Suppressor macrophage treated with lipopolysaccharide for 1 hour (primary cell): ENCODE data around the gene THSD7B.

Experiments used
- DNase-seq, 3 donors: peaks; one replicate each; pipeline ENCODE4 v3.0.0-alpha.2; 2020 to 2022

The THSD7B gene

DNA sequence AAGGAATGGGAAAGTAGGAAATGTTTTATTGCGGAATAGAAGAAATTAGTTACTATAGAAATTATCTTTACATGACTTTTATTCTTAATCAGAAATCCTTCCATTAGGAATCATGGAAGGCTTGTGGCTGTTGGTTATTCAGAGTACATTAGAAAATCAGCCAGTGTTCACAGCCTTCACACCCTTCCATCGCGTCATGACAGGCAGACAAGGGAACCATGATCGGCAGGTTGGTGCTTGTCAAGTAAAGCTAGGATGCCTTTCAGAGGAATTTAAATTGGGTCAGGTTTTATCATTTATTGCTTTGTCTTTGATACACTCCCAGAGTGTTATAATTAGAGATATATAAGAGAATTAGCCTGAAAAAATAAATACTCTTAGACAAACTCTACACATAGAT is 400.6 kb downstream of the THSD7B start:
- no peak for DNase-seq

DNA sequence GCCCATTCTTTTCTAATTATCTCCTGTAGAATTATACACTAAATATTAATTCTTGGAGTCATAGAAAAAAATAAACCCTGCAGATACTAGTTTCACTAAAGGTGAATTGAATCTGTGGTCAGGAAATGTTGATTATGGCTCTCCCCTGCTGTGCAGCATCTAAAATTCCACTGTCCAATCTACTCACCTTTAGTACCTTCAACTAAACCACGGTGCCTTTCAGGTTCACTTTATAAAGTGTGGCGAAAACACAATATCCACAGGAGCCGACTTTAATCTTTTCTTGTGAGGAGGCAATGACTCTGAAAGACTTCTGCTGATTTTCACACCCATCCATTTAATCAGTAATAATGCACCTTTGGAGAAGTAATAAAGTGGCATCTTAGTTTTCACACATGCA is 402.3 kb downstream of the THSD7B start:
- no peak for DNase-seq

DNA sequence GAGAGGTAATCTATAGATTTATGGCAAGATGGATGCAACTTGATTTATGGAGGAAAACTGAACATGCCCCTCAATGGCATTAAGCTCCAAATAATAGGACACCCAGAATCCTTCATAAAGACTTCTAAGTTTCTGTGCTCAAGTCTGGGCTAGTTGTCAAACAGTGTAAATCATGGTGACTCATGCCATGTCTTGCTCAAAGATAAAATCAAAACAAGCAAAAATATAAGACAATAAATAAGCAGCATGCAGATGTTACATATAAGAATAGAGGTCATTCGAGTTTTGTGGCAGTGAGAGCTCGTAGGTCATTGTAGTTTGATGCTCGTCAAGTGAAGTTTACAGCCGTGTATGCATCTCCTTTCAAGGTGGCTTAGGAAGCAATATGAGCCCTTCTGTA is 403.2 kb downstream of the THSD7B start:
- no peak for DNase-seq

DNA sequence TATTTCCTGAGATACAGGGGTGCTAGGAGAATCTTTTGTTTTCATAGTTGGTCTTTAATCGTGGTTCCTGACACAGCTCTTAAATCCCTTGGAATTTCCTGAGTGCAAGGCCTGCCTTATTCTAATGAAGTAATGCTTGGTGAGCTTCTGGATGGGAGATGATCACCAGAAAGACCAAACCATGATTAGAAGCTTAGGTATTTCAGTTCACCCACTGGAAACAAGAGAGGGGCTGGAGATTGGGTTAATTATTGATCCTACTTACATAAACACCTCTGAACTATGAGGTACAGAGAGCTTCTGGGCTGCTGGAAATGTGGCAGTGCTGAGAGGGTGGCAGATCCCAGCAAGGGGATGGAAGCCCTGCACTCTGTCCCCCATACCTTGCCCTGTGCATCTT is 406.8 kb downstream of the THSD7B start:
- DNase-seq = no peak

DNA sequence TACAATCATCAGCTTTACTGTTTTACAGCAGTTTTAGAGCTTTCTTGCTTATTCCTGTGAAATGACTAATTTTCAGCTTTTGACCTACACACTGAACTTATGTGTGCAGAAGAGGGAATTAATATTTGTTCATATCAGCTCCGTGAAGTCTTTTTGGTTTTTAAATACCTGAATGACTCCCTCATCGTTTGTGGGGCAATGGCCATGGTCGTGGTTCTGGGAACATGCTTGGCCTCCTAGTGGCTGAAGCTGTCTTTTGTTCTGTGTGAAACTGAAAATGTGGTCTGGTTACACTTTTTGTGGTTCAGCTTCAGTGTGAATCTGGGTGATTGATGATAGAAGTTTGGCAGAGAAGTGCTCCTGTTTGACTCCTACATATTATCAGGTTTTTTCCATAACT is 408.1 kb downstream of the THSD7B start:
- DNase-seq = peak in 1 of 3 donors; percentile 15

DNA sequence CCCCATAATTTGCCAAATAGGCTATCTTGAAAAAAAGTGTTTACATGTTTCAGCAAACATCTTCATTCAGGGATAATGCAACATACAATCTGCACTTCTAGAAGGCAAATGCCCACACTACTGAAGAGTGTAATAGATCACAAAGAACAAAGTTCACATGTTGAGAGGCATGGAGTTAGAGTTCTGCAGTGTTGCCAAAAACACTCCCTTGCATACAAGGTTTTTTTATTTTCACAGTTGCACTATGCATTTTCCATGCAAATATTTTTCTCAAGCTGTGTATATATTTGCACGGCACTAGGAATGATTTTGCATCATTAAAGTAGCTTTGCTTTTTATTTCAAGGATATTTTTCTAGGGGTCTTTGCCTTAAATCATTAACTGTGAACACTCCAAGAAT is 409.9 kb downstream of the THSD7B start:
- no peak for DNase-seq

DNA sequence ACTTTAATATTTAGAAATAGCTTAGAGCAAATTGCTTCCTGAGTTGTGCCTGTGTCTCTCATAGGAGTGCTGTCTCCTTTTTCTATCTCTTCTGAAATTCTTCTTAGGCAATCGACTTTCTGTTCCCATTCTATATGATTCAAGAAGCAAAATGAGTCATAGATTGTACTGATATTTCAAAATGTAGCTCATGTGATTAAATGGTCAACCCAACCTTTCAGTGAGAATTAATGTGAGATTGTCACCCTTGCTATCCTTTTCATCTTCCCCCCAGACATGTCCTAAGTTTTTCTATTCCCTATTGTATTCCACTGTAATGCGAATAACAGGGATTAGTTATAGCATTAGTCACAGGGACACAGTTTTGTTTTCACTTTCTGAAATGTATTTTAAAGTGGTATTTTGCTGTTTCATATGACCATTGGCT is 413.6 kb downstream of the THSD7B start:
- DNase-seq = peak; percentile 62 to 95 (median 93)

DNA sequence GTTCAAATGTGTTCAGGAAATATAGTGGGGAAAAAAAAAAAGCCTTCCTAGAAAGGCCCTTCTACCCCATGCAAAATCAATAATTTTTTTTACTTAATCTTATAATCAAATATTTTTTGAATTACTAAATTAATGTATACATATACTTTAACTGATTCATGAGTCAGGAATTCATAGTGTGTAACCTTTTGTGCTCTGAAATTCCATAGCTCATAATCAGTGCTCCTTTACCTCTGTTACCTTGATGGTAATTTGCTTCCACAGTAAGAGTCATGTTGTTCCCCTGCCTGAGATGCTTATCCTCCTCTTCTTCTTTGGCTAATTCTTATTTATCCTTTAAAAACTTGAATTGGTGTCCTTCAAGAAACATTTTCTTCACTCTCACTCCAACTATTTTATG is 414.2 kb downstream of the THSD7B start:
- DNase-seq = no peak

DNA sequence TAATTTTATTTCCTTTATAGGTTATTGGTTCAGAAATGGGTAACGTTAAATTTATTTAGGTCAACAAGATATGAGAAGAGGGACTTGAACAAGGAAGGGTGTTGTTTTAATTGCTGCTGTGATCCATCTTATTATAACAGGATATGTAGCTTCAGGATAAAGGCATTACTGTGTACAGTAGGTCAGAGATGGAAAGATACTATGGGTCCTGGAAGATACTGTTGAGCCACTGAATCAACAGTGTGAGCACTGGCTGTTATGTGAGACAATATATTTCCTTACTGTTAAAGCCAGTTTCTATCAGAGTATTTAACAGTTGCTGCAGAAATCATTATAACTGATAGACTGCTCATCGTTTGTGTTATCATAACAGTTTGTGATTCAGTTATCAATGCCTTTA is 414.7 kb downstream of the THSD7B start:
- no peak for DNase-seq

DNA sequence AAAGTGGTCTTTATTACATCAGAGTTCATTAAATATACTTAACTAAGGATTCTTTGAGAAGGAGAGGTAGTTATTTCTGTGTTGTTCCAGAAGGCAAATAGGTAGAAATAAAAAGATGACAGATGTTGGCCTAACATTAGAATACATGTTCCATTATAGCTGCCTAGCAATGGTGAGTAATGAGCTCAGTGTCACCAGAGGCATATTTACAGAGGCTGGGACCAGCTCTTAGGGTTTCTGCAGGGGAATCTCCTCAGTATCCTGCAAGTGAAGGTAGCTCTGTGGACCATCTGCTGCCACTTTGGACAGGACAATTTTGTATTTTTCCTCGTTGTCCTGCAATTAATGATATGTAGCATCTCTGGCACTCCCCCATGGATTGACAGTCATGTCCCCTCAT is 416.0 kb downstream of the THSD7B start:
- no peak for DNase-seq

DNA sequence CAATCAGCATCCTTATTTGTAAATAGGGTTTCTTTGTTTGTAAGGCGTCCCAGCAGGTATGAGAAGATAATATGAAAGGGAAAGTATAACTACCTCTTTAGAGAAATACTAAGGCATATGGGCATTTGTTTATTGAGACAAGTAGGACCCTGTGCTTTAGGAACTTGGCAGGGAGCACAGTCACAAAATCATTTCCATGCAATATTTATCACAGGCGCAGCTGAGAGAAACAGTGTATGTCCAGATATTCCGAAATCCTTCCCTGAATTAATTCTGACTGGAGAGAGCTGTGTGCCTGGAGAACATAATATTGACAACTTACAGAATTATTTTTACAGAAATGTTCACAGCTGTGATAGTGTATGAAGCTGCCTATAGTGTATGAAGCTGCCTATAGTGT is 416.7 kb downstream of the THSD7B start:
- no peak for DNase-seq

DNA sequence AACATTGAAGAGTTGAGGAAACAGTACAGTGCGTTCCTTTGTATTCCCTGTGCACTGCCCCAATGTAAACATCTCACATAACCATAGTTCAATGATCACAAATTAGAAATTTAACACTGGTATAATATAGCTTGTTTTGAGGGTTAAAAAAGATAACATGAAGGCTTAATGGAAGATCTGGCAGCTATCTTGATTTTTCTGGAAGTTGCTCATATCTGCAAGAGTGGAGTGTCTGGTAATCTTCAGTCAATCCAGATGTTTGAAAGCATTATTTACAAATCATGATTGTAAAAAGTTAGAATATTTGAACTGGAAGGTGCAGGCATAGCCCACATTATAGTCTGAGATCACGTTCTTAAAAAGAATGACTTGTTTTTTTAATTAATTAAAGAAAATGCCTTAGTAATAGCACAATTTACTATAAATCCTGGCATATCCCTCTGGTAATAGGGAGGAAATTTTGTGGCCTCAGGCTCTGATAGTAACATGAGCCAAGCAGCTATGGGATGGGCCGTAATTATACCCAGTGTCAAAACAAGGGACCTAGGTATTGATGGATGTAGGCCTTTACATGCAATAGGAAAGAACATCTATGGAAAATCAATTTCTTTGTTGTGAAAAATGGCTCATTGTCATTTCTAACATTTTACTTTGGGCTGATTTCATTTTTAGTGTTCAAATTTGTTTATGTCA is 418.0 kb downstream of the THSD7B start:
- no peak for DNase-seq

DNA sequence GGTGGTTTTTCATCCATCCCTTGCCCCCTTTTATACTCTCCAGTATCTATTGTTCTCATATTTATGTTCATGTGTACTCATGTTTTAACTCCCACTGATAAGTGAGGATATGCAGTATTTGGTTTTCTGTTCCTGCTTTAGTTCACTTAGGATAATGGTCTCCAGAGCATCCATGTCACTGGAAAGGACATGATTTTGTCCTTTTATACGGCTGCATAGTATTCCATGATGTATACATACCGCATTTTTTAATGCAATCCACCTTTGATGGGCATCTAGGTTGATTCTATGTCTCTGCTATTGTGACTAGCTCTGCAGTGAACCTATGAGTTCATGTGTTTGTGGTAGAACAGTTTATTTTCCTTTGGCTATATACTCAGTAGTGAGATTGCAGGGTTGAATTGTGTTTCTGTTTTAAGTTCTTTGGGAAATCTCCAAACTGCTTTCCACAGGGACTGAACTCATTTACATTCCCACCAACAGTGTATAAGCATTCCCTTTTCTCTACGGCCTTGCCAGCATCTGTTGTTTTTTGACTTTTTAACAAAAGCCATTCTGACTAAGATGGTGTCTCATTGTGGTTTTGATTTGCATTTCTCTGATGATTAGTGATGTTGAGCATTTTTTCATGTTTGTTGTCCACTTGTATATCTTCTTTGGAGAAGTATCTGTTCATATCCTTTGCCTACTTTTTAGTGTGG is 420.2 kb downstream of the THSD7B start:
- no peak for DNase-seq

DNA sequence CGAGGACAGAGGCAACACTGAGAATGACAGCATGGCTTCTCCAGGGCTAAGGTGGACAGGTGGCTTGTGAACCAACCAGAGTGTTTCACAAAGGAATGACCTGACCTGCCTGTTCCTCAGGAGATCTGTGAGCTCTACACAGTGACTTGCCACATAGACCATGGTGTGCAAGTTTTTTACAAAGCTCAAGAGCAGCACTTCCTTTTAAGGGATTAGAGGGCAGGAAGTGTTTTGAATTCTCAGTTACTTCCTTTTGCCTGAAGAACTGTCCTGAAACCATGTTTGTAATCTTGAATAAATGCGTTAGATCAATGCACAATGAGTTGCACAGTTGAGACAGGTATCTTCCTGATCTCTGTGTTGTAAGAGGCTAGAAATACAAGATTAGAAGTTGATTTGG is 421.9 kb downstream of the THSD7B start:
- no peak for DNase-seq

DNA sequence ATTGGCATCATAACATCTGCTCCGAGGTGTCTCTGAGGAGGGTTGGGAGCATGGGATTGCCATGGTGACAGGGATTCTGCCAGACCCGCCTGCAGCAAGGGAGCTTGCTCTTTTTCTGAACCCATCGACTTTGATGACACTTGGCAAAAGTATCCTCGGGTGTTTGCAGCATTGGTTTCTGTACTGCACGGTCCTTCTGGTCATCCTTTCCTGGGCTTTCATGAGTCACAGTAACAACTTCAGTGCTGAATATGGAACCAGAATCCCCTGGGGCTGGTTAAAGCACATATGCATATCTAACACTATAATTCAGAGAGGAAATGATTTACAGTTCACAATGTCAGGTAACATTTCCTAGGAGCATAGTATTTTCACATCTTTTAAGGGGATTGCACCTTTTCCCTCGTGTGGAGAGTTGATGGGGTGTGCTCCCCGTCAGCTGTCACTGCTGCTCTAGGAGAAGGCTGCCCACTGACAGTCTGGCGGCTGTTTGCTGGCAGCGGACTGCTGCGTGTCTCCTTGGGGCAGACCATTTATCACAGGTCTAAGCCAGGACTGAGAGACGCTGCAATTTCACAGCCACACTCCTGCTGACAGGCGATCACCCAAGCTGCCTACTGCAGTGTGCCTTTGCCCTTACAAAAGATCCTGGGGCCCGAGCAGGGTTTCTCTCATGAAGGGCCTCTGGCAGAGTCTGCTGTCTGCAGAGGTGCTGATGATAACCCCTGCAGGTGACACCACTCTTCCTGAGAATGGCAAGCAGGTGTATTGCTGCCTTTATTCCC is 425.3 kb downstream of the THSD7B start:
- DNase-seq = no peak

DNA sequence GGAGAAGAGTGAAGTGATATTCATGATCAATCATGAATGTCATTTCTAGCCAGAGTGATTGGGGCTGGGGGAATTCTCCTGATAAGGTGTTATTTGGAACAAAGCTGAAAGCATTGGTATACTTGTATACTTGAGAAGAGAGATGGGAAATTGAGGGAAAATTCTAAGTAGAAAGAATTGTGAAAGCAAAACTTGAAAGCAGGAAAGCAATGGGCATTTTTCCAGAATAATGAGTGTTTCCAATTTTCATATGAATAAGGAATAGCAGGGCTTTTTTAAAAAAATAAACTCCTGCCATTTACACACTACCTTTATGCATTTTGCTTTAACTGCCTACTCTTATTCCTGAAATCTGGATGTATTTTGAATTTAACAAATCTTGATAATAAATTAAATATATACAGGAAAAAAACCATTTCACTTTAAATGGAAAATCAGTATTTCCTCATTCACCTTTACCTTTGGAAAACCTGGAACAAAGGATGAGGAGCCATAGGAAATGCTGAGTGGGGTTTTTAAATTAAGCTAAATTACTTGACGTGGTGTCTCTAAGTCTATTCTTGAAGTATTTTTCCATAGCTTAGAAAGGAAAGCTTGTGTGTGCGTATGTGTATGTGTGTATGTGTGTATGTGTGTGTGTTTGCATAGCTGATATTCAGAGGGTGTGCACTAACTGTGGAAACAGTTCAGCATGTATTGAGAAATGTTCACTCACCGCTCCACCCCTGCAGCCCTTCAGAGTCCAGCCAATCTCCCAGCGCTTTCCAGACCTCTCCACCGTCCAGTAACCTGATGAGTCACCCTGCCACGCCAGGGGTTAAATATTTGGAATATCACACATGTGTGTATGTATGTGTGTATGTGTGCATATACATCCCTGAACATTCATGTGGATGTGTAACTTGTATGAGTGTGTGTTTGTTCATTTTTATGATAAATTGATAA is 427.3 kb downstream of the THSD7B start:
- DNase-seq = no peak

DNA sequence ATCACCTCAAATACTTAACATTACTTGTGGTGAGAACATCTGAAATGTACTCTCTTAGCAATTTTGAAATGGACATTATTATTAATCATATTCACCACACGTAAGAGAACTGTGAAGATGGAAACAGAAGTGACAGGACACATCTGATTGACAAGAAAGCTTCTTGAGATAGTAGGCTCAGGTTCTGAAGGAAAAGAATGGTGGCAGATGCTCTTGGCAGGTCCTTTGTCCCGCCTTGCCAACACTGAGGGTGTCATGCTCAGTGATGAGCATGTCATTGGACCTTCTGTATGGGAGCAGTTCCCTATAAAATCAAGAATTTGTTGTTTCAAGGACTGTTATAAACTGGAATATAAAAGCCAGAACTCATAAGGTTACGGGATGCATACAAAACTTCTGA is 428.1 kb downstream of the THSD7B start:
- DNase-seq = no peak

DNA sequence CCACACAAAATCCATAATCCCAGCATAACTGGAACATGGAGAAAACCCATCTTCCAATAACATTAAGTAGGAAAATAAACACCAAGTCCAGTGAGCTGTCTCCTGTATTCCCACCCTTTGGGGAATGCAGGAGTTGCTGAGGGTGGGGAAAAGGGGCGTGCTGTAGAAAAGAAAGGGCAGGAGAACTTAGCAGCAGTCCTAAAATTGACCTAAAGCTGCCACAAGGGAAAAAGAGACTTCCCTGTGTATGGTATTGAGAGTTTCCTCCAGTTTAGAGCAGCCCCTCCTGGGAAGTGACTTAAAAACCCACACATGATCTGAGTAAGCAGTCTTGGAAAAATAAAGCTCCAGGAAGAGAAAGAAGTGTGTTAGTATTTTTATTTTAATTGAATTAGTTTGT is 428.8 kb downstream of the THSD7B start:
- no peak for DNase-seq

DNA sequence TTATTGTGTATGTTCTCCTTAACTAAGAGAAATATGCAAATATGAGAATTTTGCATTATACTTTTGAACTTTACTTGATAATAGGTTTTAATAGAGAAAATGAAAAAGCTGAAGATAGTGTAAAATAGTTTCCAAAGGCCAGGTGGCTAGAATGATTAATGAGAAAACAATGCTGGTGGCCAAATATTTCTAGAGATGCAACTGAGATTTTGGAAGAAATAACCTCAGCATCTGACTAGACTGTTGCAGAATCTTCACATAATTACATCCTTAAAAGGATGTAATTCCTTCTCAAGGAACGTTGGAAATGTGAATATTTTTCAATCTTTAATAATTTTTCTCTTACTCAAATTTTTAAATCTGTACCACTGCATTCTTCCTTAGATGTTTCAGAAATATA is 434.4 kb downstream of the THSD7B start:
- DNase-seq = no peak

DNA sequence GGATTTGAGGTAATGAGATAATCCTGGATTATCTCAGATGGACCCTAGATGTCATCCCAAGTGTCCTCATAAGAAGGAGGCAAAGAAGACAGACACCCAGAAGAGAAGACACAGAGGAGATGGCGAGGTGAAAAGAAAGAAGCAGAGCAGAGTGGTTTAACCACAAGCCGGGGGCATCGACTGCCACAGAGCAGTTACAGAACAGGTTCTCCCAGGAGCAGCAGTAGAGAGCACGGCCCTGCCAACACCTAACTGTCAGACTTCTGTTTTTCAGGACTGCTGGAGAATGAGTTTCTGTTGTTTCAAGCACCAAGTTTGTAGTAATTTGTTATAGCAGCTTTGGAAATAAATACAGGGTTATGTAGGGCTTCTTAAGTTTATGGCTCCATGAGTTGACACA is 437.0 kb downstream of the THSD7B start:
- DNase-seq = no peak

DNA sequence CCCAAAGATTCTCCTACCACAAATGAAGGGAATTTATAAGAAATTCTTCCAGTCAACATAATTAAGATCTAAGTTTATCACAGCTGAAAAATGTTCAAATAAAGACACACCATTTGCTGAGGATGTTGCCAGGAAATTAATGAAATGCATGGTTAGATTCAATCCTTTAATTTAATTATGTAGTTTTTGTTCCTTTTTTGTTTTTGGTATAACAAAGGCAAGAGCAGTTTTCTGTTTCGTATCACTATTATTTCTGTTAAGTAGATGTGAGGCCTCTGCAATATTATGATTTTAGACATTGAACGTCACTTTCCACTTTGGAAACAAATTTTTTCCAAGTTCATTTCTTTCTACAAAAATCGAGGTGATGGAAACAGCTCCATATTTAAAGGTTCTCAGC is 440.0 kb downstream of the THSD7B start:
- no peak for DNase-seq

DNA sequence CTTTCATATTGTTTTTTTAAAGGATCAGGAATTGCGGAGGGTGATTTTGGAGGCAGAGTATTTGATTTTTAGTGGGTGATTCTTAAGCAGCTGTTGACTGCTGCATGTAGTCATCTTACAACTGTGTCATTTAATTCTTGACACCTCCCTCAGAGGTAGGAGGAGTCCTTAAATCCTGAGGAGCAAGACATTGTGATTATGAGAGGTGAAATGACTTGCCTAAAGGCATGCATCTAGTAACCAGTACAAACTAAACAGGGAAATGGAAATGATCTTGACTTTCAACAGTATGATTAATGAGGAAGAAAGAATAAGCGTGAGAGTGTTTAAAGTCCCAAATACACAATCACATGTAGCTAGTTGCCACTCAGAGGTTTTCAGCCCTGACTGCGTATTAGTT is 440.7 kb downstream of the THSD7B start:
- DNase-seq = no peak

DNA sequence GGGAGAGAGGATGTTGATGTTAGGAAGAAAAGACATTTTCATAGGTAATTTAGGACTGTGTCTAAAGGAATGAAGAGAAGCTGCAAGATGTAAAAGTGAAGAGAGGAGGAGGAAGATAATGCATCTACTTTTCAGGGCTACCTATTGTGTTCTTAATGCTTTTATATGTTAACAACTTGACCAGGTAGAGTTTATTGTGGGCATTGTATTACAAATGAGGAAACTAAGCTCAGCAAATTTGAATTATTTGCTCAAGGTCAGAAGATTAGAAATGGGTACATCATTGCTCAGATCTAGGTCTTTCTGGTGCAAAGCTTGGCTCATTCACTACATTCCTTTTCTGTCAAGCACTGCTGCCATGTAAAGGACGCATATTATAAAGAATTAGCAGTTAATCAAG is 441.7 kb downstream of the THSD7B start:
- no peak for DNase-seq
